Testis (tissue), 2 donors: Measurements from ENCODE around the gene MYCBP.
"Not testable (repeated sequence)": the region's sequence is repeated elsewhere in the genome, so short reads cannot be mapped to it uniquely, and the experiment has no call there.

ENCODE experiments used
- CTCF ChIP-seq, 3 experiments: fragments of 450-650 bp in 2 of 3; fragments of 200-600 bp in 1 of 3; sonication (generic) in 1 of 3; IDR thresholded peaks; one replicate each; pipeline ENCODE4 v1.5.1; 2016 to 2019; ENCODE audit warnings: antibody characterized with exemption in 3 of 3, mild to moderate bottlenecking in 2 of 3, moderate library complexity in 1 of 3
- POLR2A ChIP-seq: fragments of 450-650 bp; IDR thresholded peaks from one replicate; pipeline ENCODE4 v1.6.1; 2017; ENCODE audit warnings: antibody characterized with exemption, mild to moderate bottlenecking, moderate library complexity

- TF ChIP-seq CTCF (IDR thresholded peaks at IDR 0.05); POLR2A: not testable (repeated sequence)
Measured at GRCh38 chr1:38836316-38836715, 36.8 kb downstream of the MYCBP start.
